Dermis blood vessel endothelial cell (primary cell): Measurements from ENCODE around the gene TMIGD2. TPM values are rescaled to one million over a fixed set of nuclear protein-coding genes. Genes with fewer than 3 reads are reported as not detected.
A peak's percentile ranks its signal among the peaks of the same experiment; 100 is the strongest.

Experiments
- DNase-seq: peaks from one replicate; pipeline ENCODE4 v3.0.0; 2010
- total RNA-seq: library from RNA; depleted of rRNA; stranded (reverse); fragments of >200 nt; gene quantifications from 2 replicates; pipeline ENCODE4 v1.2.3, GENCODE V29; 2014

Gene TMIGD2
- total RNA-seq, 1 donor from 2014 or later, result not detected

GRCh38 chr19:4326215-4326836 is 24.1 kb upstream of the TMIGD2 start:
- DNase-seq, result no peak

GRCh38 chr19:4324228-4324627 is 22.0 kb upstream of the TMIGD2 start:
- no peak for DNase-seq

GRCh38 chr19:4323692-4324091 is 21.5 kb upstream of the TMIGD2 start:
- no peak for DNase-seq

GRCh38 chr19:4322942-4323665 is 20.9 kb upstream of the TMIGD2 start:
- DNase-seq, result no peak

GRCh38 chr19:4320419-4320818 is 18.2 kb upstream of the TMIGD2 start:
- DNase-seq, result no peak

GRCh38 chr19:4319067-4319718 is 17.0 kb upstream of the TMIGD2 start:
- no peak for DNase-seq

- DNase-seq, result no peak
Observed at GRCh38 chr19:4318460-4318859, 16.3 kb upstream of the TMIGD2 start.

- no peak for DNase-seq
Observed at GRCh38 chr19:4316956-4317355, 14.8 kb upstream of the TMIGD2 start.

GRCh38 chr19:4313847-4314490 is 11.8 kb upstream of the TMIGD2 start:
- no peak for DNase-seq

GRCh38 chr19:4310247-4311121 is 8.3 kb upstream of the TMIGD2 start:
- DNase-seq, result no peak

- no peak for DNase-seq
Observed at GRCh38 chr19:4305659-4306058, 3.5 kb upstream of the TMIGD2 start.

- DNase-seq, result no peak
Observed at GRCh38 chr19:4305257-4305612, 3.0 kb upstream of the TMIGD2 start.

- DNase-seq, result peak; percentile 57
Observed at GRCh38 chr19:4304538-4305256, 2.5 kb upstream of the TMIGD2 start, which contains the start of gene FSD1. TSS of gene FSD1 (plus strand) at chr19:4304598. CDS start at chr19:4304747, 149 bp downstream.

- DNase-seq, result no peak
Observed at GRCh38 chr19:4303819-4304537, 1.8 kb upstream of the TMIGD2 start.

- no peak for DNase-seq
Observed at GRCh38 chr19:4301590-4302242, 473 bp downstream of the TMIGD2 start.

GRCh38 chr19:4300589-4300988 is 1.6 kb downstream of the TMIGD2 start:
- DNase-seq, result no peak

- DNase-seq, result no peak
Observed at GRCh38 chr19:4298810-4299550, 3.2 kb downstream of the TMIGD2 start.

GRCh38 chr19:4297901-4298809 is 4.0 kb downstream of the TMIGD2 start:
- DNase-seq, result no peak
